Measurements from ENCODE around the gene CAPN13.

GRCh38 chr2:30759481-30759880 lies 47.8 kb downstream of the CAPN13 start:
- TF ChIP-seq CHD2 (IDR thresholded peaks at IDR 0.05; ENCODE audit: borderline replicate concordance, low read depth, low read length) (no peak), CTCF (IDR thresholded peaks at IDR 0.05 in 2 of 3, conservative IDR thresholded peaks at IDR 0.05 in 1 of 3; ENCODE audit: control insufficient read depth in 2 of 3, extremely low read depth in 1 of 3, insufficient read depth in 1 of 3, low read depth in 3 of 3, low read length in 3 of 3) (no peak), NFIC (IDR thresholded peaks at IDR 0.05; ENCODE audit: low read depth, low read length) (no peak), REST (IDR thresholded peaks at IDR 0.05; ENCODE audit: low read depth, low read length) (no peak), HDAC6 (IDR thresholded peaks at IDR 0.05; ENCODE audit: unreplicated experiment) (no peak), ZBTB40 (IDR thresholded peaks at IDR 0.05; ENCODE audit: borderline replicate concordance) (no peak), FOS (IDR thresholded peaks at IDR 0.05; ENCODE audit: borderline replicate concordance, extremely low read depth, insufficient read length) (no peak), SPI1 (IDR thresholded peaks at IDR 0.05; ENCODE audit: borderline replicate concordance, insufficient read depth, low read depth, low read length) (no peak), STAT1 (conservative IDR thresholded peaks at IDR 0.05) (no peak), MXI1 (IDR thresholded peaks at IDR 0.05; ENCODE audit: low read depth, low read length) (no peak)

All from GM12878 (cell line).